ENCODE results near the gene S100B.

The S100B gene

GRCh38 chr21:46570119-46570518 is 34.8 kb downstream of the S100B start:
- H3K27me3 ChIP-seq (ENCODE audit: low read depth), result no peaks in the 10 kb centered on the region
- in situ Hi-C loops (cut with MboI; ENCODE audit: low sequenced_read_pairs), result no loop called here
- H3K4me1 ChIP-seq, result no peaks in the 10 kb centered on the region
- no peak overlapping the region for H3K4me3 ChIP-seq
- no peaks in the 10 kb centered on the region for H3K9me3 ChIP-seq
- no peak for DNase-seq (ENCODE audit: low spot score in 2 of 2)
- peaks cover 20% of the 10 kb centered on the region for H3K36me3 ChIP-seq (replicated peaks)

DNA sequence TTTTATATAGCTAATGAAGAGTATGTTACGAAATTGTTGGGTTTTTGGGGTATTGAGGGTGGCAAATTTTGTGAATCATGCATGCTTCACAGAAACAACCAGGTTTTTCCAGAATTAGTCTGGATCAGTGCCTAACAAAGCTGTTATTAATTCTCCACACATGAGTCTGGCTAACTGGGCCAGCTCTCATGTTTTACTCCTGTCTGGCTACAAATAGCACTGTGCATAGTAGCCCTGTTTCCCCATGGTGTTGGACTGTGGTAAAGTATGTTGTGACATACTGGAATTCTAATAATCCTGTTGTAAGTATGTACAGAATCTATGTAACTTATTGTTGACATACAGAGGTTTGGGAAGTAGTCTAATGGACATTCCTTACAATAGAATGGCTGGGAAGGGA is 35.8 kb downstream of the S100B start:
- Histone ChIP-seq H3K9me3 (no peaks in the 10 kb centered on the region), H3K4me1 (no peaks in the 10 kb centered on the region), H3K36me3 (replicated peaks) (peaks cover 24% of the 10 kb centered on the region), H3K27me3 (ENCODE audit: low read depth) (no peaks in the 10 kb centered on the region), H3K4me3 (no peak overlapping the region)
- no peak for DNase-seq (ENCODE audit: low spot score in 2 of 2)
- in situ Hi-C loops (cut with MboI; ENCODE audit: low sequenced_read_pairs), result no loop called here

DNA sequence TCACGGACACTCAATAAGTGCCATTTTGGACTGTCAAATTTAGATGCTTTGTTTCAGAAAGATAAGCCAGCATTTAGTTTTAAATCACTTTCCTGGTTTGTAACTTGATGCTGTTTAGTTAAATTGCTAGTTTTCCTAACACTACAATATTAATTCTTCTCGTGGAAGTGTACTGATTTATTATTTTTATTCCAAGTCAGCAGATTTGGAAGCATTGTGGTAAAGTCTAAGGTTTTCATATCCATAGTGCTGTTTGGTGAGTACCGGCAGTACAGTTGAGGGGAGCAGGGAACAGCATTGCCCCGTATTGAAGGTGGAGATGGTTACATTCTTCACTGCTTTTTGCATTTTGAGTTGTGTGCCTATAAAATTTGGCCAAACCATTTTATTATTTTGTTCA is 36.3 kb downstream of the S100B start:
- in situ Hi-C loops (cut with MboI; ENCODE audit: low sequenced_read_pairs), result no loop called here
- Histone ChIP-seq H3K4me1 (no peaks in the 10 kb centered on the region), H3K4me3 (no peak overlapping the region), H3K9me3 (no peaks in the 10 kb centered on the region), H3K27me3 (ENCODE audit: low read depth) (no peaks in the 10 kb centered on the region), H3K36me3 (replicated peaks) (peaks cover 28% of the 10 kb centered on the region)
- no peak for DNase-seq (ENCODE audit: low spot score in 2 of 2)

DNA sequence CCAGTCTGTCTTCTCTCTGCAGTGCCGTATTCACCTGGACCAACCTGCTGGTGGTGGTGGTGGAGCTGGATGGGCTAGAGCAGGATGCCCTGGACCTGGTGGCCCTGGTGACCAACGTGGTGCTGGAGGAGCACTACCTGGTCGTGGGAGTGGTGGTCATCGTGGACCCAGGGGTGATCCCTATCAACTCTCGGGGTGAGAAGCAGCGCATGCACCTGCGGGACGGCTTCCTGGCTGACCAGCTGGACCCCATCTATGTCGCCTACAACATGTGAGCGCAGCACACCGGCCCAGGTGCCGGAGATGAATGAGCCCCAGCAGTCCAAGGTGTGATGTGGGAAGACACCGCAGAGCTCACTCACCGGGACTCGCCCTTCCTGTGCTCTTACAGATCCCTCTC is 37.5 kb downstream of the S100B start:
- Histone ChIP-seq H3K27me3 (ENCODE audit: low read depth) (no peaks in the 10 kb centered on the region), H3K4me1 (no peaks in the 10 kb centered on the region), H3K4me3 (no peak overlapping the region), H3K36me3 (replicated peaks) (peaks cover 33% of the 10 kb centered on the region), H3K9me3 (no peaks in the 10 kb centered on the region)
- in situ Hi-C loops (cut with MboI; ENCODE audit: low sequenced_read_pairs), result no loop called here
- DNase-seq (ENCODE audit: low spot score in 2 of 2), result no peak

DNA sequence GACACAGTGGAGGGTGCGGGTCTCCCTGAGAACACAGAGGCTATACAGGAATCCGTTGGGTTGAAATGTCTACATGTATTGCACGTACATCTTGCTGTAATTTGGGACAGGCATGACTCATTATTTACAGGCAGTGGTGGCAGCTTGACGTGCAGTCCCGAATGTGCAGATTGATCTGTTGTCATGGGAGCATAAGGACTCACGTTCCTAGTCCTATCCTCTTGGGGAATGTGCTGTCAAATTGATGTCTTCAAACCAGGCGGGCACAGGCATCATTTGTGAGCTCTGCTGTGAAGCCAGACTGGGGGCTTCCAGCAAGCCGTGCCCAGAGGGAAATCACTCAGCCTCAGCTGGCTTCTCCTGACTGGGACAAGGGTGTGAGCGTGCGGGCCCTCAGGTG is 40.5 kb downstream of the S100B start:
- no peaks in the 10 kb centered on the region for H3K27me3 ChIP-seq (ENCODE audit: low read depth)
- no peak for DNase-seq (ENCODE audit: low spot score in 2 of 2)
- no peaks in the 10 kb centered on the region for H3K4me1 ChIP-seq
- H3K4me3 ChIP-seq, result no peak overlapping the region
- in situ Hi-C loops (cut with MboI; ENCODE audit: low sequenced_read_pairs), result no loop called here
- H3K36me3 ChIP-seq (replicated peaks), result peaks cover 31% of the 10 kb centered on the region
- no peaks in the 10 kb centered on the region for H3K9me3 ChIP-seq

GRCh38 chr21:46562964-46563607 is 41.8 kb downstream of the S100B start:
- DNase-seq (ENCODE audit: low spot score in 2 of 2), result no peak
- no peak overlapping the region for H3K4me3 ChIP-seq
- H3K4me1 ChIP-seq, result no peaks in the 10 kb centered on the region
- no peaks in the 10 kb centered on the region for H3K27me3 ChIP-seq (ENCODE audit: low read depth)
- H3K9me3 ChIP-seq, result no peaks in the 10 kb centered on the region
- in situ Hi-C loops (cut with MboI; ENCODE audit: low sequenced_read_pairs), result no loop called here
- H3K36me3 ChIP-seq (replicated peaks), result peaks cover 31% of the 10 kb centered on the region

GRCh38 chr21:46562472-46562871 is 42.4 kb downstream of the S100B start:
- in situ Hi-C loops (cut with MboI; ENCODE audit: low sequenced_read_pairs), result no loop called here
- no peak overlapping the region for H3K4me3 ChIP-seq
- no peaks in the 10 kb centered on the region for H3K27me3 ChIP-seq (ENCODE audit: low read depth)
- no peak for DNase-seq (ENCODE audit: low spot score in 2 of 2)
- H3K36me3 ChIP-seq (replicated peaks), result peaks cover 25% of the 10 kb centered on the region
- H3K4me1 ChIP-seq, result no peaks in the 10 kb centered on the region
- no peaks in the 10 kb centered on the region for H3K9me3 ChIP-seq

- in situ Hi-C loops (cut with MboI; ENCODE audit: low sequenced_read_pairs), result no loop called here
- Histone ChIP-seq H3K4me1 (no peaks in the 10 kb centered on the region), H3K36me3 (replicated peaks) (peaks cover 22% of the 10 kb centered on the region; the same call in 1 of the 2 replicates), H3K4me3 (no peak overlapping the region), H3K27me3 (ENCODE audit: low read depth) (no peaks in the 10 kb centered on the region), H3K9me3 (no peaks in the 10 kb centered on the region)
- no peak for DNase-seq (ENCODE audit: low spot score in 2 of 2)
Measured at GRCh38 chr21:46561445-46562090, 43.3 kb downstream of the S100B start.

DNA sequence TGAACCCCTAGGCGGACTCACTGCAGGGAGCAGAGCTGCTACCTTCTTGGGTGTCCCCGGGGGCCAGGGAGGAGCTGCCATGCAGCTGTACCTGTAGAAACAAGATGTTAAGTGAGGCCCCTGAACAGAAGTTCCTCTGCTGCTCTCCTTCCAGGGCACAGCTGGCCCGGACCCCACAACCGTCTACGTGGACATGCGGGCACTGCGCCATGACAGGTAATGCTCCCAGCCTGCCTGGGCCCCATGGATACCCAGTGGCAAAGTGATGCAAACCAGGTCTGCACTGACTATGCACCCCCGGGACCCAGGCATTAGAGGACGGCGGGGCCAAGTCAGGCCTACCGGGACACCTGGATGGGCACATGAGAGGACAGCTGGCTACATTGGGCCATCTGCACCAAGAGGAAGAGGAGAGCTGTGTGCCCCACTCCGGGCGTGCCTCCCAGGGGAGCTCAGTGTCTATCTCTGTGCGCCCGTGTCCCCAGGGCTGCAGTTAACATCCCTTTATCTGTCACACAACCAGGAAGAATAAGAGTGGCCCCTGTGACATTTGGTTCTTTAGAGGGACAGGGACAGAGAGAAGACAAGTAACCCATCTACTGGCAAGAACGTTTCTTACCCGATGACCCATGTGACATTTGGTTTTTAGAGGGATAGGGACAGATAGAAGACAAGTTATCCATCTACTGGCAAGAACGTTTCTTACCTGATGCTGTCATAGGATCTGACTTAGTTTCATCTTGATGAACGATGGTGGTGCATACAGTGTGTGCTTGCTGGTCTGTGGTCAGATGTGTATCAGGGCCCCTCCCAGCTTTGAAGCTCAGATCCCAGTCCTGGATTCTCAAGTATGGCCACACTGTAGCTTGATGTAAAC is 44.1 kb downstream of the S100B start:
- no peaks in the 10 kb centered on the region for H3K4me1 ChIP-seq
- peaks cover 22% of the 10 kb centered on the region; the same call in 1 of the 2 replicates for H3K36me3 ChIP-seq (replicated peaks)
- H3K9me3 ChIP-seq, result no peaks in the 10 kb centered on the region
- no peak for DNase-seq (ENCODE audit: low spot score in 2 of 2)
- H3K27me3 ChIP-seq (ENCODE audit: low read depth), result no peaks in the 10 kb centered on the region
- no peak overlapping the region for H3K4me3 ChIP-seq
- in situ Hi-C loops (cut with MboI; ENCODE audit: low sequenced_read_pairs), result no loop called here

GRCh38 chr21:46559291-46559983 is 45.4 kb downstream of the S100B start:
- DNase-seq (ENCODE audit: low spot score in 2 of 2), result no peak
- H3K9me3 ChIP-seq, result no peaks in the 10 kb centered on the region
- in situ Hi-C loops (cut with MboI; ENCODE audit: low sequenced_read_pairs), result no loop called here
- peaks cover 26% of the 10 kb centered on the region; the same call in 1 of the 2 replicates for H3K36me3 ChIP-seq (replicated peaks)
- H3K4me1 ChIP-seq, result no peaks in the 10 kb centered on the region
- H3K4me3 ChIP-seq, result no peak overlapping the region
- no peaks in the 10 kb centered on the region for H3K27me3 ChIP-seq (ENCODE audit: low read depth)

DNA sequence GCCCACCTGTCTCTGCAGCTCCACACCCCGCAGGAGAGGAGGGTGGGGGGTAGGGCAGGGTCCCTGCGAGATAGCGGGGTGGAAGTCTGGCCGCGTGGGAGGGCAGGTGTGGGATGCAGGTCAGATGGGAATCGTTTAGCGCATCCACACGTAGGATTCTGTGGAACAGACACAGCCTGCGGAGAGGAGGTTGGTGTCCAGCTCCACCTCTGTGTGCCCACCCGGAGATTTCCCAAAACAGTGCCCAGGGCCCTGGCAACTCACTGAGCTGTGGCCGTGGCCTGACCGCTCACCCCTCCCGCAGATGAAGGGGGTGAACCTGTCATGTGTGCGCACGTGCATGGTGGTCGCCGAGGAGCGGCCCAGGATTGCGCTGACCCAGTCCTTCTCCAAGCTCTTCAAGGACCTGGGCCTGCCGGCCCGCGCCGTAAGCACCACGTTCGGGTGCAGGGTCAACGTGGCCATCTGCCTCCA is 46.9 kb downstream of the S100B start:
- H3K4me1 ChIP-seq, result no peaks in the 10 kb centered on the region
- H3K27me3 ChIP-seq (ENCODE audit: low read depth), result no peaks in the 10 kb centered on the region
- DNase-seq (ENCODE audit: low spot score in 2 of 2), result no peak
- H3K9me3 ChIP-seq, result no peaks in the 10 kb centered on the region
- in situ Hi-C loops (cut with MboI; ENCODE audit: low sequenced_read_pairs), result no loop called here
- peaks cover 16% of the 10 kb centered on the region; the same call in 1 of the 2 replicates for H3K36me3 ChIP-seq (replicated peaks)
- no peak overlapping the region for H3K4me3 ChIP-seq

DNA sequence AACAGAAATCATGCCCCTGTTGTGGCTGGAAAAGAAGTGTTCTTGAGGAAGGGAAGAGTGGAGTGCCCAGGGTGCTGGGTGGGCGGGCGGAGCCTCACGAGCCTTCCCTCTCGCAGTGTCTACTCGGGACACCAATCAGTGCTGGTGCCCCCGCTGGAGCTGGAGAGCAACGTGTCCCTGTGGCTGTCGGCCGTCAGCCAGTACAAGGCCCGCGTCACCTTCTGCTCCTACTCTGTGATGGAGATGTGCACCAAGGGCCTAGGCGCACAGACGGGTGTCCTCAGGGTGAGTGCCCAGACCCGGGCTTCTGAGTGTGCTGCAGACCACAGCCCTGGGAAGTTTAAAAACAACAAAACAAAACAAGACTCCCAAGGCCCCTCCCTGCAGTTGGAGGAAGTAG is 47.4 kb downstream of the S100B start:
- in situ Hi-C loops (cut with MboI; ENCODE audit: low sequenced_read_pairs), result no loop called here
- peaks cover 17% of the 10 kb centered on the region; the same call in 1 of the 2 replicates for H3K36me3 ChIP-seq (replicated peaks)
- H3K4me1 ChIP-seq, result no peaks in the 10 kb centered on the region
- H3K27me3 ChIP-seq (ENCODE audit: low read depth), result no peaks in the 10 kb centered on the region
- H3K9me3 ChIP-seq, result no peaks in the 10 kb centered on the region
- DNase-seq (ENCODE audit: low spot score in 2 of 2), result no peak
- H3K4me3 ChIP-seq, result no peak overlapping the region

GRCh38 chr21:46556802-46557201 is 48.1 kb downstream of the S100B start:
- no peak for DNase-seq (ENCODE audit: low spot score in 2 of 2)
- Histone ChIP-seq H3K9me3 (no peaks in the 10 kb centered on the region), H3K4me1 (no peaks in the 10 kb centered on the region), H3K27me3 (ENCODE audit: low read depth) (no peaks in the 10 kb centered on the region), H3K4me3 (no peak overlapping the region), H3K36me3 (replicated peaks) (peaks cover 20% of the 10 kb centered on the region)
- in situ Hi-C loops (cut with MboI; ENCODE audit: low sequenced_read_pairs), result no loop called here
